Measurements from ENCODE around the gene MAP3K12.

The MAP3K12 gene

DNA sequence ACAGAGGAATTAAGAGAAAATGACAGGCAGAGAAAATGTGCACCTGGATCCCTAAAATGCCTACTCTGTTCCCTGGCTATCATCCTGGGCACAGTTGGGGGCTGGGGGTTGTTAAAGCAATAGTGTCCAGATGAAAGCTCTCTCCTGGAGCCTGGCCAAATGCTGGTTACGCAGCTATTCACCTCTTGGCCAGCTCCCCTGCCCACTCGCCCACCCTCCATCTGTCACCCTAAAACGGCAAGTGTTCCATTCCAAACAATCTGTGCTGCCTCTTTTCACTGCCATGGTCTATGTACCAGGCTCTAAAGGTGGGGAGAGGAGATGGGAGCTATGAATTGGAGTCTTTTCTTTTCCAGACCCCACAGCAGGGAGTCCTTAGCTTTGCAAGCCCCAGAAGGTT lies 32.8 kb upstream of the MAP3K12 start:
- Histone ChIP-seq H3K4me2 (no peak overlapping the region), H3K9me3 (replicated peaks in 1 of 11) (no peaks in the 10 kb centered on the region), H3K4me3 (no peak overlapping the region), H4K20me1 (0 out of 22 replicates have a peak, but pooled peaks cover 0 to 4% (median 0%) of the 10 kb centered on the region in 11 experiments), H3K36me3 (peaks cover 90 to 100% (median 95%) of the 10 kb centered on the region in 11 experiments), H3K9ac (no peak overlapping the region), H3K27me3 (no peaks in the 10 kb centered on the region), H3K27ac (no peak overlapping the region), H3K4me1 (peaks cover 0 to 38% (median 0%) of the 10 kb centered on the region in 10 experiments; a peak in 5 of 20 replicates)
- TF ChIP-seq Cebpa-rat (IDR thresholded peaks at IDR 0.05) = no peak

DNA sequence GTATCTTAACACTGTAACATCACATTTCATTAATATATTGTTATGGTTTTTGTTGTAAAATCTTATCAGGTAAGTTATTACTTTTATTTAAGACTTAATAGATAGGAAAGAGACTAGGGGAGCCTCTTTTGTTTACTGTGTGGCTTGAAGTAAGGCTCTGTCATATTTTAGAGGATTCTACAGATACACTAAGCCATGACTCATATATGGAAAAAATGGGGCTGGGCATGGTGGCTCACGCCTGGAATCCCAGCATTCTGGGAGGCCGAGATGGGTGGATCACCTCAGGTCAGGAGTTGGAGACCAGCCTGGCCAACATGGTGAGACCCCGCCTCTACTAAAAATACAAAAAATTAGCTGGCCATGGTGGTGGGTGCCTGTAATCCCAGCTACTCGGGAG lies 31.7 kb upstream of the MAP3K12 start:
- no peak overlapping the region for H3K9ac ChIP-seq
- TF ChIP-seq Cebpa-rat (IDR thresholded peaks at IDR 0.05) = no peak
- H3K27ac ChIP-seq = no peak overlapping the region
- H4K20me1 ChIP-seq = 0 out of 22 replicates have a peak, but pooled peaks cover 0 to 4% (median 0%) of the 10 kb centered on the region in 11 experiments
- H3K4me3 ChIP-seq = no peak overlapping the region
- H3K27me3 ChIP-seq = no peaks in the 10 kb centered on the region
- peaks cover 0 to 33% (median 0%) of the 10 kb centered on the region in 10 experiments; a peak in 5 of 20 replicates for H3K4me1 ChIP-seq
- no peaks in the 10 kb centered on the region for H3K9me3 ChIP-seq (replicated peaks in 1 of 11)
- H3K4me2 ChIP-seq = no peak overlapping the region
- H3K36me3 ChIP-seq = peaks cover 88 to 100% (median 91%) of the 10 kb centered on the region in 11 experiments

DNA sequence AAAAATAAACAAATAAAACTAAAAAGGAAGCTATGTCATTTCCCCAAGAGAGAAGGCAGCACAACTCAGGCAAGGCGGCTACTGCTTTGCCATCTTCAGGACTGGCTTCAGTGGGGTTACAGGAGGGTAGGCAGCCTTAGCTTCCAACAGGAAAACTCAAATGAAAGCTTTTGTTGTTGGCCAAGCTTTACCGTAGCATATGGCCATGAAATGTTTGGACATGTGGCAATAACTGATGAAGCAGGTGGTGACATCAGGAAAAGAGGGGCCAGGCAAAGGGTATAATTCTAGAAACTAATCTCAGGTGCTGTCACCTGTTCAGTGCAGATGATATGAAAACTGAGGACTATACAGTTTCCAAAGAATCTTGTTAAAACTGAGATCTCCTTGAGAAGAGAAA lies 30.8 kb upstream of the MAP3K12 start:
- TF ChIP-seq Cebpa-rat (IDR thresholded peaks at IDR 0.05) = no peak
- H3K4me3 ChIP-seq = no peak overlapping the region
- peaks cover 86 to 100% (median 92%) of the 10 kb centered on the region in 11 experiments for H3K36me3 ChIP-seq
- H3K4me2 ChIP-seq = no peak overlapping the region
- H3K9me3 ChIP-seq (replicated peaks in 1 of 11) = no peaks in the 10 kb centered on the region
- H3K27ac ChIP-seq = no peak overlapping the region
- H3K27me3 ChIP-seq = no peaks in the 10 kb centered on the region
- H3K4me1 ChIP-seq = peaks cover 0 to 25% (median 0%) of the 10 kb centered on the region in 10 experiments; a peak in 5 of 20 replicates
- H3K9ac ChIP-seq = no peak overlapping the region
- H4K20me1 ChIP-seq = 0 out of 22 replicates have a peak, but pooled peaks cover 0 to 4% (median 0%) of the 10 kb centered on the region in 11 experiments

DNA sequence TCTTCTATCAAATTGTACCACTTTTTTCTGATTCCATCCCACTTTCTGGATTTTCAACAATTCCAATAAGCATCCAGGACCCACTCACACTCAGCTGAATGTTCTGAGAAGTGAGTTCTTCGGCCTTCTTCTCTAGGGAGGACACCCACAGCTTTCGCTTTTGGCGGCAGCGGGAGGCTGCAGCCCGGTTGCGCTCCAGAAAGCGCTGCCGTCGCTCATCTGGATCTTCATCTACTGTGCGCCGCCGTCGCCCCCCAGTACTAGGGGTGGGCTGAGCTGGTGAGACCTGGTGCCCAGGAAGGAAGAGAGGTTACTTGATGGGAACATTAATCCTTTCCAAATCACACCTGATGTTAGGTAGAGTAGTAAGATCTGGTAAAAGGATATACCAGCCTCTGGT lies 25.2 kb upstream of the MAP3K12 start:
- no peaks in the 10 kb centered on the region for H3K9me3 ChIP-seq (replicated peaks in 1 of 11)
- no peaks in the 10 kb centered on the region for H3K27me3 ChIP-seq
- H3K27ac ChIP-seq = no peak overlapping the region
- H3K36me3 ChIP-seq = peaks cover 85 to 100% (median 91%) of the 10 kb centered on the region in 11 experiments
- peaks cover 0 to 7% (median 0%) of the 10 kb centered on the region in 11 experiments; a peak in 4 of 22 replicates for H4K20me1 ChIP-seq
- no peak overlapping the region for H3K4me3 ChIP-seq
- H3K9ac ChIP-seq = no peak overlapping the region
- H3K4me2 ChIP-seq = no peak overlapping the region
- TF ChIP-seq Cebpa-rat (IDR thresholded peaks at IDR 0.05) = no peak
- H3K4me1 ChIP-seq = peaks cover 8 to 17% (median 13%) of the 10 kb centered on the region in 10 experiments

GRCh38 chr12:53523131-53523530 lies 23.9 kb upstream of the MAP3K12 start:
- no peaks in the 10 kb centered on the region for H3K27me3 ChIP-seq
- H3K36me3 ChIP-seq = peaks cover 90 to 100% (median 93%) of the 10 kb centered on the region in 11 experiments
- H3K4me1 ChIP-seq = peaks cover 8 to 19% (median 14%) of the 10 kb centered on the region in 10 experiments
- TF ChIP-seq Cebpa-rat (IDR thresholded peaks at IDR 0.05) = no peak
- peaks cover 0 to 7% (median 0%) of the 10 kb centered on the region in 11 experiments; a peak in 4 of 22 replicates for H4K20me1 ChIP-seq
- H3K27ac ChIP-seq = no peak overlapping the region
- no peak overlapping the region for H3K4me2 ChIP-seq
- H3K9me3 ChIP-seq (replicated peaks in 1 of 11) = no peaks in the 10 kb centered on the region
- no peak overlapping the region for H3K9ac ChIP-seq
- H3K4me3 ChIP-seq = no peak overlapping the region

DNA sequence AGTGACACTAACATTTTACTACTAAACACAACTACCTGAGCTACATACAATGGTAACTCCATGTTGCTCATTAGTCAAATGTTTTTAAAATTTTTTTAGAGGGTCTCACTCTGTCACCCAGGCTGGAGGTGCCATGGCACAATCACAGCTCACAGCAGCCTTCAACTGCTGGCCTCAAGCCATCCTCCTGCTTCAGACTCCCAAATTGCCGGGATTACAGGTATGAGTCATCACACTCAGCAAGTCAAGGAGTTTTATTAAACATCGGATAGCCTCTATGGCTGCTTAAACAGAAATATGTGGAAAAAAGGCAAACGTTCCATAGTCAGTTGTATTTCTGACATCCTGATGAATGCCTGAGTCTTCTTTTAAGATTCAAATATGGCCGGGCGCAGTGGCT lies 19.1 kb upstream of the MAP3K12 start:
- no peaks in the 10 kb centered on the region for H3K27me3 ChIP-seq
- no peak for TF ChIP-seq Cebpa-rat (IDR thresholded peaks at IDR 0.05)
- H3K9me3 ChIP-seq (replicated peaks in 1 of 11) = no peaks in the 10 kb centered on the region
- H3K27ac ChIP-seq = no peak overlapping the region
- no peak overlapping the region for H3K9ac ChIP-seq
- H4K20me1 ChIP-seq = peaks cover 0 to 7% (median 0%) of the 10 kb centered on the region in 11 experiments; a peak in 5 of 22 replicates
- H3K36me3 ChIP-seq = peaks cover 93 to 100% (median 98%) of the 10 kb centered on the region in 11 experiments
- H3K4me2 ChIP-seq = no peak overlapping the region
- H3K4me1 ChIP-seq = peaks cover 11 to 26% (median 18%) of the 10 kb centered on the region in 10 experiments
- no peak overlapping the region for H3K4me3 ChIP-seq

- Histone ChIP-seq H3K4me3 (no peak overlapping the region), H3K27ac (no peak overlapping the region), H3K4me2 (0 out of 22 replicates have a peak overlapping the region, but pooled peaks of 1 of the 11 experiments have one; percentile 9), H3K27me3 (no peaks in the 10 kb centered on the region), H3K4me1 (peaks cover 11 to 26% (median 18%) of the 10 kb centered on the region in 10 experiments), H3K9me3 (replicated peaks in 1 of 11) (no peaks in the 10 kb centered on the region), H4K20me1 (peaks cover 0 to 7% (median 0%) of the 10 kb centered on the region in 11 experiments; a peak in 5 of 22 replicates), H3K36me3 (peaks cover 93 to 100% (median 98%) of the 10 kb centered on the region in 11 experiments), H3K9ac (no peak overlapping the region)
- no peak for TF ChIP-seq Cebpa-rat (IDR thresholded peaks at IDR 0.05)
Observed at GRCh38 chr12:53516758-53517455, 17.6 kb upstream of the MAP3K12 start.

DNA sequence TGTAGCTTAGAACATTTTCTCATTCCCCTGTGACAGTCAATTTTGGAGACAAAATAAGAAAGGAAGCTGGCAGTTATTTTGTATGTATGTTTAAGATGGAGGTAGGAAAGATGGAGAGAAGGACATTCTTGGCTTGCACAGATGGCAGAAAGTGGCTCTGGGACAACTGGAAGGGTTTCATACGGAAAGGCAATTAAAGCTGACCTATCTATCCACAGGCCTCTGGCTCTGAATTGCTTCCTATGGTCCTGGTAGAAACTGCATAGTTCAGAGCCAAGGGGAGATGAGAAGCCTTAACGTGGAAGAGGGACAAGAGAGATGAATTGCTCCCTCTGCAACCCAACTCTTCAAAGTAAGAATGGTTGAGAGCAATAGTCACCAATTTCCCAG lies 16.0 kb upstream of the MAP3K12 start:
- H3K9me3 ChIP-seq (replicated peaks in 1 of 11) = no peaks in the 10 kb centered on the region
- no peak overlapping the region for H3K4me2 ChIP-seq
- H4K20me1 ChIP-seq = peaks cover 0 to 6% (median 0%) of the 10 kb centered on the region in 11 experiments; a peak in 5 of 22 replicates
- no peak overlapping the region for H3K4me3 ChIP-seq
- no peak overlapping the region for H3K27ac ChIP-seq
- peaks cover 8 to 20% (median 11%) of the 10 kb centered on the region in 10 experiments for H3K4me1 ChIP-seq
- H3K27me3 ChIP-seq = no peaks in the 10 kb centered on the region
- peaks cover 94 to 100% (median 98%) of the 10 kb centered on the region in 11 experiments for H3K36me3 ChIP-seq
- no peak overlapping the region for H3K9ac ChIP-seq
- no peak for TF ChIP-seq Cebpa-rat (IDR thresholded peaks at IDR 0.05)

DNA sequence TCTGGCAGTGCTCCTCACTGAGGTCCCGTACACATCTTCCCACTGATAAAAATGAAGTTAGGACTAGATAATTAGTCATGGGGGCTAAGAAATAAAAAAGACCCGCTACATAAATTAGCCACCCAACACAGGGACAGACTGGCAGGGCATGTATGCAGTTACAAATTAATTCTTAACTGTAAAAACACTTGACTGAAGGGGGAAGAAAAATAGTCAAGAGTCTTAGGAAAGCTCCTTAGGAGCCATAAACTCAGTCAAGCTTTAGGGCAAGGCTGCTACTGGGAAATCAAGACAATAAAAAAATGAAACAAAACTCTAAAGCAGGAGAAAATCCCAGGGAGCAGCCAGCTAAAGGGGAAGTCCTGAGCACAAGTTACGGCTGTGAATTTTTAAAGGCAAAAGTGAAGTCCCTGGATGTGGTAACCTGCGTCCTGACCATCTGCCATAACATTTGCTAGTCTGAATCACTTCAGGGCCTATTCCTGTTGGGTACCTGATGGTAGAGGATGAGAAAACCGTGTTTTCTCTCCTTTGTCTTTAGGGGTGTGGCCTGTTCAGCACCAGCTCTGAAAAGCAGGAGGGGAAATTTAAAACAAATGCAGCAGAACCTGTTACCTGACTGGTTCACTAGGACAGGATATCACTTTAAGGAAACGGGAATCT lies 15.5 kb upstream of the MAP3K12 start:
- Histone ChIP-seq H3K4me1 (peaks cover 3 to 15% (median 5%) of the 10 kb centered on the region in 10 experiments), H4K20me1 (peaks cover 0 to under 1% (median 0%) of the 10 kb centered on the region in 11 experiments; a peak in 2 of 22 replicates), H3K9me3 (replicated peaks in 1 of 11) (no peaks in the 10 kb centered on the region), H3K4me2 (no peak overlapping the region), H3K4me3 (no peak overlapping the region), H3K36me3 (peaks cover 92 to 100% (median 97%) of the 10 kb centered on the region in 11 experiments), H3K9ac (0 out of 22 replicates have a peak overlapping the region, but pooled peaks of 1 of the 11 experiments have one; percentile 6), H3K27ac (no peak overlapping the region), H3K27me3 (no peaks in the 10 kb centered on the region)
- TF ChIP-seq Cebpa-rat (IDR thresholded peaks at IDR 0.05) = no peak

All from BLaER1 treated with 17β-estradiol and CSF1 and Interleukin-3, amounts not matched to agents 10 nM and 100 nM (cell line).